Measurements from ENCODE around the gene NUDT19.

Gene NUDT19

DNA sequence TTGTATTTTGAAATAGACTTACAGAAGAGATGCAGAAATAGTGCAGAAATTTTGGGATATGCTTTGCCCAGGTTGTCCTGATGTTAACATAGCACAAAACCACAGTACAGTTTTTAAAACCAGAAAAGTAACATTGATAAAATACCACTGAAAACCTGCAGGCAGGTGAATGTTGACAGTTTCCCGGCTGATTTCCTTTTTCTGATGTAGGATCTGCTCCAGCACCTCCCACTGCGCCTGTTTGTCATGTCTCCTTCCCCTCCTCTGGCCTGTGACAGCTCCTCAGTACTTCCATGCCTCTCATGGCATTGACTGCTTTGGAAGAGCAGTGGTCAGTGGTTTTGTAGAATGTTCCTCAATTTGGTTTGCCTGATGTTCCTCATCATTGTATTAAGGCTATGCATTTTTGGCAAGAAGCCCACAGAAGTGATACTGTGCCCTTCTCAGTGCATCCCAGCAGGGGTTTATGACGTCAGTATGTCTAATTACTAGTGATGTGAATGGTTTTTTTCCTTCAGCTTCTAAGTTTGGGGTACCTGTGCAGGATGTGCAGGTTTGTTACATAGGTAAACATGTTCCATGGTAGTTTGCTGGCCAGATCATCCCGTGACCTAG is 58.9 kb downstream of the NUDT19 start:
- TF ChIP-seq ZNF565 (CRISPR knock-in tag; conservative IDR thresholded peaks at IDR 0.05; ENCODE audit: low read depth) (no peak), ARNTL (CRISPR knock-in tag; IDR thresholded peaks at IDR 0.05; ENCODE audit: borderline replicate concordance, low read depth) (no peak), SNAI2 (CRISPR knock-in tag; IDR thresholded peaks at IDR 0.05) (no peak), TOX (CRISPR knock-in tag; IDR thresholded peaks at IDR 0.05; ENCODE audit: borderline replicate concordance) (no peak), PPARA (CRISPR knock-in tag; IDR thresholded peaks at IDR 0.05; ENCODE audit: borderline replicate concordance) (no peak), CSDC2 (CRISPR knock-in tag; IDR thresholded peaks at IDR 0.05) (no peak), ISL1 (CRISPR knock-in tag; IDR thresholded peaks at IDR 0.05) (no peak), BACH2 (CRISPR knock-in tag; IDR thresholded peaks at IDR 0.05; ENCODE audit: borderline replicate concordance) (no peak)
- TF ChIP-seq, protein P1, sequence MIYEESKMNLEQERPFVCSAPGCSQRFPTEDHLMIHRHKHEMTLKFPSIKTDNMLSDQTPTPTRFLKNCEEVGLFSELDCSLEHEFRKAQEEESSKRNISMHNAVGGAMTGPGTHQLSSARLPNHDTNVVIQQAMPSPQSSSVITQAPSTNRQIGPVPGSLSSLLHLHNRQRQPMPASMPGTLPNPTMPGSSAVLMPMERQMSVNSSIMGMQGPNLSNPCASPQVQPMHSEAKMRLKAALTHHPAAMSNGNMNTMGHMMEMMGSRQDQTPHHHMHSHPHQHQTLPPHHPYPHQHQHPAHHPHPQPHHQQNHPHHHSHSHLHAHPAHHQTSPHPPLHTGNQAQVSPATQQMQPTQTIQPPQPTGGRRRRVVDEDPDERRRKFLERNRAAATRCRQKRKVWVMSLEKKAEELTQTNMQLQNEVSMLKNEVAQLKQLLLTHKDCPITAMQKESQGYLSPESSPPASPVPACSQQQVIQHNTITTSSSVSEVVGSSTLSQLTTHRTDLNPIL (CRISPR knock-in tag; IDR thresholded peaks at IDR 0.05; ENCODE audit: low read depth), result no peak
- TF ChIP-seq, protein P2, sequence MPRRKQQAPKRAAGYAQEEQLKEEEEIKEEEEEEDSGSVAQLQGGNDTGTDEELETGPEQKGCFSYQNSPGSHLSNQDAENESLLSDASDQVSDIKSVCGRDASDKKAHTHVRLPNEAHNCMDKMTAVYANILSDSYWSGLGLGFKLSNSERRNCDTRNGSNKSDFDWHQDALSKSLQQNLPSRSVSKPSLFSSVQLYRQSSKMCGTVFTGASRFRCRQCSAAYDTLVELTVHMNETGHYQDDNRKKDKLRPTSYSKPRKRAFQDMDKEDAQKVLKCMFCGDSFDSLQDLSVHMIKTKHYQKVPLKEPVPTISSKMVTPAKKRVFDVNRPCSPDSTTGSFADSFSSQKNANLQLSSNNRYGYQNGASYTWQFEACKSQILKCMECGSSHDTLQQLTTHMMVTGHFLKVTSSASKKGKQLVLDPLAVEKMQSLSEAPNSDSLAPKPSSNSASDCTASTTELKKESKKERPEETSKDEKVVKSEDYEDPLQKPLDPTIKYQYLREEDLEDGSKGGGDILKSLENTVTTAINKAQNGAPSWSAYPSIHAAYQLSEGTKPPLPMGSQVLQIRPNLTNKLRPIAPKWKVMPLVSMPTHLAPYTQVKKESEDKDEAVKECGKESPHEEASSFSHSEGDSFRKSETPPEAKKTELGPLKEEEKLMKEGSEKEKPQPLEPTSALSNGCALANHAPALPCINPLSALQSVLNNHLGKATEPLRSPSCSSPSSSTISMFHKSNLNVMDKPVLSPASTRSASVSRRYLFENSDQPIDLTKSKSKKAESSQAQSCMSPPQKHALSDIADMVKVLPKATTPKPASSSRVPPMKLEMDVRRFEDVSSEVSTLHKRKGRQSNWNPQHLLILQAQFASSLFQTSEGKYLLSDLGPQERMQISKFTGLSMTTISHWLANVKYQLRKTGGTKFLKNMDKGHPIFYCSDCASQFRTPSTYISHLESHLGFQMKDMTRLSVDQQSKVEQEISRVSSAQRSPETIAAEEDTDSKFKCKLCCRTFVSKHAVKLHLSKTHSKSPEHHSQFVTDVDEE (CRISPR knock-in tag; IDR thresholded peaks at IDR 0.05), result no peak
- TF ChIP-seq, protein P3, sequence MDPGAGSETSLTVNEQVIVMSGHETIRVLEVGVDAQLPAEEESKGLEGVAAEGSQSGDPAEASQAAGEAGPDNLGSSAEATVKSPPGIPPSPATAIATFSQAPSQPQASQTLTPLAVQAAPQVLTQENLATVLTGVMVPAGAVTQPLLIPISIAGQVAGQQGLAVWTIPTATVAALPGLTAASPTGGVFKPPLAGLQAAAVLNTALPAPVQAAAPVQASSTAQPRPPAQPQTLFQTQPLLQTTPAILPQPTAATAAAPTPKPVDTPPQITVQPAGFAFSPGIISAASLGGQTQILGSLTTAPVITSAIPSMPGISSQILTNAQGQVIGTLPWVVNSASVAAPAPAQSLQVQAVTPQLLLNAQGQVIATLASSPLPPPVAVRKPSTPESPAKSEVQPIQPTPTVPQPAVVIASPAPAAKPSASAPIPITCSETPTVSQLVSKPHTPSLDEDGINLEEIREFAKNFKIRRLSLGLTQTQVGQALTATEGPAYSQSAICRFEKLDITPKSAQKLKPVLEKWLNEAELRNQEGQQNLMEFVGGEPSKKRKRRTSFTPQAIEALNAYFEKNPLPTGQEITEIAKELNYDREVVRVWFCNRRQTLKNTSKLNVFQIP (CRISPR knock-in tag; IDR thresholded peaks at IDR 0.05; ENCODE audit: borderline replicate concordance, low read depth), result no peak
- TF ChIP-seq, protein P4, sequence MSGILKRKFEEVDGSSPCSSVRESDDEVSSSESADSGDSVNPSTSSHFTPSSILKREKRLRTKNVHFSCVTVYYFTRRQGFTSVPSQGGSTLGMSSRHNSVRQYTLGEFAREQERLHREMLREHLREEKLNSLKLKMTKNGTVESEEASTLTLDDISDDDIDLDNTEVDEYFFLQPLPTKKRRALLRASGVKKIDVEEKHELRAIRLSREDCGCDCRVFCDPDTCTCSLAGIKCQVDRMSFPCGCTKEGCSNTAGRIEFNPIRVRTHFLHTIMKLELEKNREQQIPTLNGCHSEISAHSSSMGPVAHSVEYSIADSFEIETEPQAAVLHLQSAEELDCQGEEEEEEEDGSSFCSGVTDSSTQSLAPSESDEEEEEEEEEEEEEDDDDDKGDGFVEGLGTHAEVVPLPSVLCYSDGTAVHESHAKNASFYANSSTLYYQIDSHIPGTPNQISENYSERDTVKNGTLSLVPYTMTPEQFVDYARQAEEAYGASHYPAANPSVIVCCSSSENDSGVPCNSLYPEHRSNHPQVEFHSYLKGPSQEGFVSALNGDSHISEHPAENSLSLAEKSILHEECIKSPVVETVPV (CRISPR knock-in tag; IDR thresholded peaks at IDR 0.05), result no peak
- TF ChIP-seq, protein P5, sequence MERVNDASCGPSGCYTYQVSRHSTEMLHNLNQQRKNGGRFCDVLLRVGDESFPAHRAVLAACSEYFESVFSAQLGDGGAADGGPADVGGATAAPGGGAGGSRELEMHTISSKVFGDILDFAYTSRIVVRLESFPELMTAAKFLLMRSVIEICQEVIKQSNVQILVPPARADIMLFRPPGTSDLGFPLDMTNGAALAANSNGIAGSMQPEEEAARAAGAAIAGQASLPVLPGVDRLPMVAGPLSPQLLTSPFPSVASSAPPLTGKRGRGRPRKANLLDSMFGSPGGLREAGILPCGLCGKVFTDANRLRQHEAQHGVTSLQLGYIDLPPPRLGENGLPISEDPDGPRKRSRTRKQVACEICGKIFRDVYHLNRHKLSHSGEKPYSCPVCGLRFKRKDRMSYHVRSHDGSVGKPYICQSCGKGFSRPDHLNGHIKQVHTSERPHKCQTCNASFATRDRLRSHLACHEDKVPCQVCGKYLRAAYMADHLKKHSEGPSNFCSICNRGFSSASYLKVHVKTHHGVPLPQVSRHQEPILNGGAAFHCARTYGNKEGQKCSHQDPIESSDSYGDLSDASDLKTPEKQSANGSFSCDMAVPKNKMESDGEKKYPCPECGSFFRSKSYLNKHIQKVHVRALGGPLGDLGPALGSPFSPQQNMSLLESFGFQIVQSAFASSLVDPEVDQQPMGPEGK (CRISPR knock-in tag; IDR thresholded peaks at IDR 0.05; ENCODE audit: borderline replicate concordance), result no peak
- ATAC-seq, result no peak

DNA sequence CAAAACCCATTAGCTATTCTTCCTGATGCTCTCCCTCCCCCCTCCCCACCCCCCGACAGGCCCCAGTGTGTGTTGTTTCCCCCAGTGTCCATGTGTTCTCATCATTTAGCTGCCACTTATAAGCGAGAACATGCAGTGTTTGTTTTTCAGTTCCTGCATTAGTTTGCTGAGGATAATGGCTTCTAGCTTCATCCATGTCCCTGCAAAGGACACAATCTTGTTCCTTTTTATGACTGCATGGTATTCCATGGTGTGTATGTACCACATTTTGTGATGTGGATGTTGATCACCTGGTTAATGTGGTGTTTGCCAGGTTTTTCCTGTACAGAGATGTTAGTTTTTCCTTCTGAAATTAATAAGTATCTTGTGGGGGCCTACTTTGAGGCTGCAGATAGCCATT is 59.4 kb downstream of the NUDT19 start:
- ATAC-seq, result no peak
- no peak for TF ChIP-seq ESRRG (CRISPR knock-in tag; IDR thresholded peaks at IDR 0.05)

DNA sequence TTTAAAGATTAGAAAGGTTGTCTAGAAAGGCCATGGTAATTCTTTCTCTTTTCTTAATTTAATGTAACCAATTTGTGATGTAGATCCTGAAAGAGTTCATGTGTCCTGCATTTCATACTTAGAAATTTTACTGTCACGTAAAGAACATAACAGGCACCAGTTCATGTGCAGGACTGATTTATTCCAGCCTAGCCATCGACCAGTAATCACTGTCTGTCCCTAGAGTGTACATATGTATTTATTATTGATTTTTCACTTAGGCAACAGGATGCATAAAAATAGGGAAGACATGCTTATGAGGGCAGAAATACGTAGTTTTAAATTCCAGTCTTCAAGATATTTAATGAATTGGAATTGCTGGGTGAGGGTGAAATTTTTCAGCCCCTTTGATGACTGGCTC is 65.6 kb downstream of the NUDT19 start:
- ATAC-seq, result no peak
- TF ChIP-seq, protein P3 (CRISPR knock-in tag; IDR thresholded peaks at IDR 0.05; ENCODE audit: borderline replicate concordance, low read depth), result no peak
- TF ChIP-seq CSDC2 (CRISPR knock-in tag; IDR thresholded peaks at IDR 0.05) (no peak), SNAI2 (CRISPR knock-in tag; IDR thresholded peaks at IDR 0.05) (no peak), PPARA (CRISPR knock-in tag; IDR thresholded peaks at IDR 0.05; ENCODE audit: borderline replicate concordance) (no peak), TCF4 (CRISPR knock-in tag; IDR thresholded peaks at IDR 0.05; ENCODE audit: borderline replicate concordance) (no peak), ZC3H10 (CRISPR knock-in tag; IDR thresholded peaks at IDR 0.05) (no peak), RARB (CRISPR knock-in tag; IDR thresholded peaks at IDR 0.05) (no peak), ESRRG (CRISPR knock-in tag; IDR thresholded peaks at IDR 0.05) (no peak), ZFP30 (CRISPR knock-in tag; IDR thresholded peaks at IDR 0.05) (no peak), ZNF8 (CRISPR knock-in tag; IDR thresholded peaks at IDR 0.05) (no peak), ZFP3 (CRISPR knock-in tag; IDR thresholded peaks at IDR 0.05) (no peak), ARNTL (CRISPR knock-in tag; IDR thresholded peaks at IDR 0.05; ENCODE audit: borderline replicate concordance, low read depth) (no peak)
